Measurements from ENCODE around the gene TAOK1. TPM values are rescaled to one million over a fixed set of nuclear protein-coding genes. Genes with fewer than 3 reads are reported as not detected.

Gene TAOK1
- total RNA-seq, 1 experiment from 2014 or later: 56.3 TPM

DNA sequence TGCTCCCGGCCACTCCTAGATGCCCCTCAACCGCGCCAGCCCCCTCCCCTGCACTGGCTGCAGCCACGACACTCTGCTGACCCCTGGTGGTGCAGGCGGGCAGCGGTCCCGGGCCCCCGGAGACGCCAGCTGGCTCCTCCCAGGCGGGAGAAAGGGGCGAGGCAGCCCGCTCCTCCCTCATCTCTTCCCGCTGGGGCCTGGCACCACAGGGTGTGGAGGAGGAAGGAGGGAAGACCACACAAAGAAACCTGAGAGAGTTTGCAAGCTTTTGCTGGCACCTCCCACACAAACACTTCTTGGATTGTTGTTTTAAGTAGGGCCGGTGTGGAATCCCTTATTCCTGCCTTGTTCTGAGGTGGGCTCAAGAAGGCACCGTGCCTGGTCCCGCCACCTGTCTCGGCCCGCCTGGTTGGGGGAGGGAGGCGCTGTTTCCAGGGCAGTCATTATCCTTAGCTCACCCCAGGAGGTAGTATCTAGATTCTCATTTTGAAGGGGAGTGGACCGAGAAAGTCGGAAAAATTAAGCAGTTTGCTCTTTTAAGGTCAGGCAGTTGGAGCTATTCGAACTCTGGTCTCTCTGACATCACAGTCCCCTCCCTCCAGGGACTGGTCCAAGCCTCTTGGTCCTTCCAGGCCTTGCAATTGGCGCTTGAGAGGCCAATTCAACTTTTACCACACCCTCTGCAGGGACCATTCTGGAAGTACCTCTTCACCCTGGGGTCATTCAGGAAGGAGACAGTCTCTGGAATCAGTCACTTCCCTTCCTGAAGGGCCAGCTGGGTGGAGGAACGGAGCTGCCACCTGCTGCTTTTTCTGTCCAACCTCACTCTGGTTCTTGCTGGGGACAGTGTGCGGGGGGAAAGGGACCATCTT is 201.8 kb downstream of the TAOK1 start:
- no peaks in the 10 kb centered on the region for H3K9me3 ChIP-seq (ENCODE audit: control insufficient read depth in 1 of 2, insufficient read depth in 1 of 2, low read depth in 1 of 2, low read length in 2 of 2)
- peak overlapping the region; percentile 91 for H3K4me2 ChIP-seq (ENCODE audit: low read length)
- H3K4me1 ChIP-seq (ENCODE audit: control insufficient read depth in 1 of 2, insufficient read depth in 2 of 2, low read length in 2 of 2): peaks cover 36 to 69% of the 10 kb centered on the region in 2 experiments
- no peaks in the 10 kb centered on the region for H4K20me1 ChIP-seq (ENCODE audit: insufficient read depth)
- H3K36me3 ChIP-seq (ENCODE audit: control insufficient read depth in 1 of 2, insufficient read depth in 2 of 2, low read length in 2 of 2): no peaks in the 10 kb centered on the region
- H3K27me3 ChIP-seq (ENCODE audit: insufficient read depth, low read length): no peaks in the 10 kb centered on the region
- ChIA-PET POLR2A (interaction anchor here (1.0 to 1.5 kb wide), 3 partner anchors 11 to 33 kb away, joined by 3 to 6 read pairs (median 4); partner anchors contain the start of gene CORO6), RAD21 (ENCODE audit: low non-redundant PET in 1 of 2, low total read pairs in 2 of 2, uncharacterized antibody in 2 of 2, unreplicated experiment in 2 of 2) (interaction anchor here (0.6 to 1.1 kb wide), 7 partner anchors 10 to 506 kb away, joined by 3 read pairs; partner anchors contain the start of gene ABHD15 (in 1 of the 2)), CTCF (interaction anchor here (0.6 to 3.4 kb wide), 29 partner anchors 8 to 1583 kb away, joined by 3 to 57 read pairs (median 3); partner anchors contain the start of genes ABHD15, CORO6, NUFIP2 and PHF12)
- peak overlapping the region; percentile 66 for H3K4me3 ChIP-seq (replicated peaks in 1 of 2; ENCODE audit: low read depth in 1 of 2, low read length in 2 of 2)
- intact Hi-C loops (cut with micrococcal nuclease): loop anchor here (1.0 to 10.0 kb wide), 2 partner anchors 222 to 447 kb away; no protein-coding TSS in a partner anchor
- no peaks in the 10 kb centered on the region for H3K9me2 ChIP-seq (ENCODE audit: insufficient read depth)
- DNase-seq (ENCODE audit: low read depth, low spot score): peak; percentile 69
- no TSS peak for BruUV-seq (replicated peaks)
- H3K9ac ChIP-seq (ENCODE audit: low read length): peak overlapping the region; percentile 84
- peak; percentile 46 for TF ChIP-seq MAX (IDR thresholded peaks at IDR 0.05)
- peak; percentile 29 for TF ChIP-seq POLR2A (IDR thresholded peaks at IDR 0.05; ENCODE audit: borderline replicate concordance, extremely low read depth, insufficient read depth, insufficient read length)
- TF ChIP-seq POLR2AphosphoS5 (IDR thresholded peaks at IDR 0.05; ENCODE audit: low read depth, low read length): peak; percentile 53
- TF ChIP-seq RAD21 (IDR thresholded peaks at IDR 0.05; ENCODE audit: low read depth): peak; percentile 91
- peak; percentile 91 to 98 (median 93) for TF ChIP-seq CTCF (IDR thresholded peaks at IDR 0.05 in 2 of 3, conservative IDR thresholded peaks at IDR 0.05 in 1 of 3; ENCODE audit: borderline replicate concordance in 1 of 3, insufficient read depth in 1 of 3, low read depth in 2 of 3, low read length in 2 of 3)
- TF ChIP-seq TCF7L2 (IDR thresholded peaks at IDR 0.05; ENCODE audit: borderline replicate concordance, extremely low read depth, insufficient read depth, insufficient read length): no peak
- no peak for TF ChIP-seq YY1 (IDR thresholded peaks at IDR 0.05; ENCODE audit: extremely low read depth, insufficient replicate concordance, low read depth, low read length)
- peak; percentile 65 for ATAC-seq
- no peak overlapping the region for H2AFZ ChIP-seq (ENCODE audit: low read depth, low read length, poor library complexity, severe bottlenecking)
- H3K79me2 ChIP-seq (ENCODE audit: insufficient read depth, low read length): peaks cover 53% of the 10 kb centered on the region
- H3K27ac ChIP-seq (ENCODE audit: low read depth, low read length): peak overlapping the region; percentile 94

All from HCT116 (cell line).